Erythroblast (primary cell): ENCODE measurements around the gene NAPB.

Experiments used
- GATA1 ChIP-seq: IDR thresholded peaks from 2 replicates; pipeline ENCODE4 v1.6.1; 2011; ENCODE audit warnings: low read depth, mild to moderate bottlenecking, control low read depth, low read length, moderate library complexity
- POLR2A ChIP-seq: IDR thresholded peaks from 2 replicates; pipeline ENCODE4 v1.6.1; 2011; ENCODE audit warnings: mild to moderate bottlenecking, low read length

- TF ChIP-seq POLR2A (no peak), GATA1 (no peak)
These were observed 35.1 kb upstream of the NAPB start for GRCh38 chr20:23456409-23456808.
